ENCODE data around the gene CYFIP2. TPM values are rescaled to one million over a fixed set of nuclear protein-coding genes. Genes with fewer than 3 reads are reported as not detected.
"Not testable (repeated sequence)": the region's sequence is repeated elsewhere in the genome, so short reads cannot be mapped to it uniquely, and the experiment has no call there.

The CYFIP2 gene
- total and polyA plus RNA-seq, 2 donors (not counting 1 experiment from before 2014, with no cell fraction given): 5.0 to 27.6 TPM

DNA sequence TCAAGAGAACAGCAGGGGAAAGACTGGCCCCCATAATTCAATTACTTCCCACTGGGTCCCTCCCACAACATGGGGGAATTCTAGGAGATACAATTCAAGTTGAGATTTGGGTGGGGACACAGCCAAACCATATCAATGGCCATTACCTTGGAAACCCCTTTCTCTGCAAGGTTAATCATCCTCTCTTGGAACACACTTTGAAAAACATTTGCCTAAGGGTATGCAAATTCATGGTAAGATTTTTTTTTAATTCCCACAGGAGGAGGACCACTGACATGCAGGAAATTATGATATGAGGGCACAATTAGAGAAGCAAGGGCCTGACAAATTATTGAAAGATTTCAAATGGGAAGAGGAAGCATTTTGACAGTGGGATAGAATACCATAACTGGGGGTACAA, 132.4 kb downstream of the CYFIP2 start:
- Histone ChIP-seq H3K4me3 (replicated peaks in 1 of 4; ENCODE audit: control extremely low read depth in 1 of 4, insufficient read depth in 1 of 4, low read depth in 3 of 4, low read length in 4 of 4) (no peak overlapping the region), H2AFZ (ENCODE audit: low read length) (no peak overlapping the region), H3K27ac (ENCODE audit: insufficient read depth, low read length) (no peak overlapping the region), H3K36me3 (ENCODE audit: control insufficient read depth, insufficient read depth, low read length) (no peaks in the 10 kb centered on the region), H3K27me3 (ENCODE audit: control insufficient read depth, insufficient read depth, low read length) (no peaks in the 10 kb centered on the region), H4K20me1 (ENCODE audit: control insufficient read depth, extremely low read depth, insufficient read depth, low read length) (no peaks in the 10 kb centered on the region), H3K9me3 (ENCODE audit: control insufficient read depth, insufficient read depth, low read depth, low read length) (no peaks in the 10 kb centered on the region), H3K4me2 (ENCODE audit: extremely low read depth, insufficient read depth, low read length) (no peak overlapping the region), H3K4me1 (ENCODE audit: control insufficient read depth, extremely low read depth, insufficient read depth, low read length) (no peaks in the 10 kb centered on the region), H3K9ac (ENCODE audit: insufficient read depth, low read length) (no peak overlapping the region), H3K79me2 (ENCODE audit: control insufficient read depth, insufficient read depth, low read length) (no peaks in the 10 kb centered on the region)
- TF ChIP-seq EZH2 (IDR thresholded peaks at IDR 0.05; ENCODE audit: low read length, missing control alignments): no peak
- TF ChIP-seq, protein P1, sequence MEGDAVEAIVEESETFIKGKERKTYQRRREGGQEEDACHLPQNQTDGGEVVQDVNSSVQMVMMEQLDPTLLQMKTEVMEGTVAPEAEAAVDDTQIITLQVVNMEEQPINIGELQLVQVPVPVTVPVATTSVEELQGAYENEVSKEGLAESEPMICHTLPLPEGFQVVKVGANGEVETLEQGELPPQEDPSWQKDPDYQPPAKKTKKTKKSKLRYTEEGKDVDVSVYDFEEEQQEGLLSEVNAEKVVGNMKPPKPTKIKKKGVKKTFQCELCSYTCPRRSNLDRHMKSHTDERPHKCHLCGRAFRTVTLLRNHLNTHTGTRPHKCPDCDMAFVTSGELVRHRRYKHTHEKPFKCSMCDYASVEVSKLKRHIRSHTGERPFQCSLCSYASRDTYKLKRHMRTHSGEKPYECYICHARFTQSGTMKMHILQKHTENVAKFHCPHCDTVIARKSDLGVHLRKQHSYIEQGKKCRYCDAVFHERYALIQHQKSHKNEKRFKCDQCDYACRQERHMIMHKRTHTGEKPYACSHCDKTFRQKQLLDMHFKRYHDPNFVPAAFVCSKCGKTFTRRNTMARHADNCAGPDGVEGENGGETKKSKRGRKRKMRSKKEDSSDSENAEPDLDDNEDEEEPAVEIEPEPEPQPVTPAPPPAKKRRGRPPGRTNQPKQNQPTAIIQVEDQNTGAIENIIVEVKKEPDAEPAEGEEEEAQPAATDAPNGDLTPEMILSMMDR (conservative IDR thresholded peaks at IDR 0.05 in 1 of 2, IDR thresholded peaks at IDR 0.05 in 1 of 2; ENCODE audit: low read depth in 1 of 2, low read length in 2 of 2): no peak
- DNase-seq (ENCODE audit: low read depth in 2 of 2): no peak

DNA sequence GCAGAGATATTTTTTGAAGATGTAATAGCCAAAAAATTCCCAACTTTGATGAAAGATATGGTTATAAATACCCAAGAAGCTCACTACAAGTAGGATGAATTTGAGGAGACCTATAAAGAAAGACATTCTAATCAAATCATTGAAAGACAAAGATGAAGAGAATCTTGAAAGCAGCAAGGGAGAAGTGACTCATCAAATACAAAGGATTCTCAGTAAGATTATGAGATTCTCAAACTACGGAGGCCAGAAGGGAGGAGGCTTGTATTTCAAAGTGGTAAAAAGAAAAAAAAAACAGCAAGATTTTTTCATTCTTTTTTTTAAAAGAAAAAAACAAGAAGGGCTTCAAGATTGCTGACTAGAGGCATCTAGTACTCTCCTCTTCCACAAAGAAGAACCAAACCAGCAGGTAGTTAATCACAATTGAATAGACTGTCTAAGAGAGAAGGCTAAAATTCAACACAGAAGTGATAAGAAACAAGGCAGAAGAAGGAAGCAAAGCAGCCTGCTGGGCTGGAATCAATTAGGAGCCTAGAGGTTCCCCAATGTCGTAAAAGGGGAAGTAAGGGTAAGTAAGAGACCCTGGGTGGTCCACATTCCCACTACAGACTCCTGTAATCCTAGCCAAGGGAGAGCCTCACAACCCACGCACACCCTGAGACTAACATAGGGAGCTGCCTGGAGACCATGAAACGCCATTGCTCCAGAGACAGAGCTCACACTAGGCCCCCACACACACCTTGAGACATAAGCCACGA, 135.0 kb downstream of the CYFIP2 start:
- Histone ChIP-seq H3K9ac (ENCODE audit: insufficient read depth, low read length) (no peak overlapping the region), H3K9me3 (ENCODE audit: control insufficient read depth, insufficient read depth, low read depth, low read length) (no peaks in the 10 kb centered on the region)
- TF ChIP-seq, protein P1 (conservative IDR thresholded peaks at IDR 0.05 in 1 of 2, IDR thresholded peaks at IDR 0.05 in 1 of 2; ENCODE audit: low read depth in 1 of 2, low read length in 2 of 2): no peak
- no peak for TF ChIP-seq EZH2 (IDR thresholded peaks at IDR 0.05; ENCODE audit: low read length, missing control alignments)

DNA sequence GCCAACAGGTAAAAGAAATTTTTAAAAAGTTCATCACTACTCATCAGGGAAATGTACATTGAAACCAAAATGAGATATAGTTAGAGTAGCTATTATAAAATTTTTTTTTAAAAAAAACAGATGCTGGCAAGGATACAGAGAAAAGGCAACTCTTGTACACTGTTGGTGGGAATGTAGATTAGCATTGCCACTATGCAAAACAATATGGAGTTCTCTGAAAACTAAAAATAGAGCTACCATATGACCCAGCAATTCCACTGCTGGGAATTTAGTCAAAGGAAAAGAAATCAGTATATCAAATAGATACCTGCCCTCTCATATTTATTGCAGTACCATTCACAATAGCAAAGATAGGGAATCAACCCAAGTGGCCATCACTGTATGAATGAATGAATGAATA, 149.9 kb downstream of the CYFIP2 start:
- Histone ChIP-seq H3K9me3 (ENCODE audit: control insufficient read depth, insufficient read depth, low read depth, low read length) (no peaks in the 10 kb centered on the region), H3K4me2 (ENCODE audit: extremely low read depth, insufficient read depth, low read length) (no peak overlapping the region), H4K20me1 (ENCODE audit: control insufficient read depth, extremely low read depth, insufficient read depth, low read length) (no peaks in the 10 kb centered on the region), H3K79me2 (ENCODE audit: control insufficient read depth, insufficient read depth, low read length) (no peaks in the 10 kb centered on the region), H3K4me3 (replicated peaks in 1 of 4; ENCODE audit: control extremely low read depth in 1 of 4, insufficient read depth in 1 of 4, low read depth in 3 of 4, low read length in 4 of 4) (no peak overlapping the region), H3K9ac (ENCODE audit: insufficient read depth, low read length) (no peak overlapping the region), H3K27me3 (ENCODE audit: control insufficient read depth, insufficient read depth, low read length) (no peaks in the 10 kb centered on the region), H3K27ac (ENCODE audit: insufficient read depth, low read length) (no peak overlapping the region), H3K4me1 (ENCODE audit: control insufficient read depth, extremely low read depth, insufficient read depth, low read length) (no peaks in the 10 kb centered on the region), H2AFZ (ENCODE audit: low read length) (no peak overlapping the region), H3K36me3 (ENCODE audit: control insufficient read depth, insufficient read depth, low read length) (no peaks in the 10 kb centered on the region)
- no peak for DNase-seq (ENCODE audit: low read depth in 2 of 2)
- TF ChIP-seq EZH2 (IDR thresholded peaks at IDR 0.05; ENCODE audit: low read length, missing control alignments): no peak
- TF ChIP-seq, protein P1 (conservative IDR thresholded peaks at IDR 0.05 in 1 of 2, IDR thresholded peaks at IDR 0.05 in 1 of 2; ENCODE audit: low read depth in 1 of 2, low read length in 2 of 2): no peak

More for the DNA sequence above, 135.0 kb downstream of the CYFIP2 start:
- no peak overlapping the region for H3K4me2 ChIP-seq (ENCODE audit: extremely low read depth, insufficient read depth, low read length)
- H4K20me1 ChIP-seq (ENCODE audit: control insufficient read depth, extremely low read depth, insufficient read depth, low read length): no peaks in the 10 kb centered on the region
- H3K79me2 ChIP-seq (ENCODE audit: control insufficient read depth, insufficient read depth, low read length): no peaks in the 10 kb centered on the region
- DNase-seq (ENCODE audit: low read depth in 2 of 2): peak in 1 of 2 donors; percentile 37
- no peak overlapping the region for H3K27ac ChIP-seq (ENCODE audit: insufficient read depth, low read length)
- no peaks in the 10 kb centered on the region for H3K4me1 ChIP-seq (ENCODE audit: control insufficient read depth, extremely low read depth, insufficient read depth, low read length)
- no peaks in the 10 kb centered on the region for H3K36me3 ChIP-seq (ENCODE audit: control insufficient read depth, insufficient read depth, low read length)
- no peak overlapping the region for H3K4me3 ChIP-seq (replicated peaks in 1 of 4; ENCODE audit: control extremely low read depth in 1 of 4, insufficient read depth in 1 of 4, low read depth in 3 of 4, low read length in 4 of 4)
- no peak overlapping the region for H2AFZ ChIP-seq (ENCODE audit: low read length)
- no peaks in the 10 kb centered on the region for H3K27me3 ChIP-seq (ENCODE audit: control insufficient read depth, insufficient read depth, low read length)

DNA sequence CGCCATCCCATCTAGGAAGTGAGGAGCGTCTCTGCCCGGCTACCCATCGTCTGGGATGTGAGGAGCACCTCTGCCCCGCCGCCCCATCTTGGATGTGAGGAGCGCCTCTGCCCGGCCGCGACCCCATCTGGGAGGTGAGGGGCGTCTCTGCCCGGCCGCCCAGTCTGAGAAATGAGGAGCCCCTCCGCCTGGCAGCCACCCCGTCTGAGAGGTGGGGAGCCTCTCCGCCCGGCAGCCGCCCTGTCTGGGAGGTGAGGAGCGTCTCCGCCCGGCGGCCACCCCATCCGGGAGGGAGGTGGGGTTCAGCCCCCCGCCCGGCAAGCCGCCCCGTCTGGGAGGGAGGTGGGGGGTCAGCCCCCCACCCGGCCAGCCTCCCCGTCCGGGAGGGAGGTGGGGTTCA, 153.6 kb downstream of the CYFIP2 start:
- H3K79me2 ChIP-seq (ENCODE audit: control insufficient read depth, insufficient read depth, low read length); H3K36me3 ChIP-seq (ENCODE audit: control insufficient read depth, insufficient read depth, low read length); H3K27me3 ChIP-seq (ENCODE audit: control insufficient read depth, insufficient read depth, low read length); H3K9me3 ChIP-seq (ENCODE audit: control insufficient read depth, insufficient read depth, low read depth, low read length); H3K9ac ChIP-seq (ENCODE audit: insufficient read depth, low read length); DNase-seq (ENCODE audit: low read depth in 2 of 2); H4K20me1 ChIP-seq (ENCODE audit: control insufficient read depth, extremely low read depth, insufficient read depth, low read length); H3K4me1 ChIP-seq (ENCODE audit: control insufficient read depth, extremely low read depth, insufficient read depth, low read length); H3K4me3 ChIP-seq (replicated peaks in 1 of 4; ENCODE audit: control extremely low read depth in 1 of 4, insufficient read depth in 1 of 4, low read depth in 3 of 4, low read length in 4 of 4); H3K27ac ChIP-seq (ENCODE audit: insufficient read depth, low read length); H2AFZ ChIP-seq (ENCODE audit: low read length); H3K4me2 ChIP-seq (ENCODE audit: extremely low read depth, insufficient read depth, low read length): not testable (repeated sequence)

Measured in fibroblast of lung (primary cell).